A204.1 (cell line): ENCODE measurements around the gene TAF8.
A peak's percentile ranks its signal among the peaks of the same experiment; 100 is the strongest.
"Not testable (repeated sequence)": the region's sequence is repeated elsewhere in the genome, so short reads cannot be mapped to it uniquely, and the experiment has no call there.

Source experiments
- FAIRE-seq: peaks from 2 replicates; lab custom pipeline; 2012; peaks lifted over from hg19 to GRCh38; lab: Jason Lieb, UNC

Gene TAF8

GRCh38 chr6:42050297-42051267, at the start of gene TAF8:
Gene TAF8, plus strand, starts transcription at chr6:42050524. Its CDS starts 18 bp downstream, at chr6:42050542.
- peak; percentile 74 for FAIRE-seq

- no peak for FAIRE-seq
Measured at GRCh38 chr6:42001506-42001905, 48.8 kb upstream of the TAF8 start.

- FAIRE-seq = not testable (repeated sequence)
Measured at GRCh38 chr6:42003658-42004057, 46.7 kb upstream of the TAF8 start.

GRCh38 chr6:42007286-42008137, 42.8 kb upstream of the TAF8 start:
- FAIRE-seq = no peak

GRCh38 chr6:42008138-42008528, 42.2 kb upstream of the TAF8 start:
- not testable (repeated sequence) for FAIRE-seq

GRCh38 chr6:42009844-42010184, 40.5 kb upstream of the TAF8 start:
- FAIRE-seq = no peak

- FAIRE-seq = no peak
Measured at GRCh38 chr6:42010185-42010891, 40.0 kb upstream of the TAF8 start.

GRCh38 chr6:42010909-42011308, 39.4 kb upstream of the TAF8 start:
- FAIRE-seq = no peak

GRCh38 chr6:42012501-42013133, 37.7 kb upstream of the TAF8 start:
- no peak for FAIRE-seq

GRCh38 chr6:42013134-42013516, 37.2 kb upstream of the TAF8 start:
- no peak for FAIRE-seq

- FAIRE-seq = no peak
Measured at GRCh38 chr6:42017021-42017643, 33.2 kb upstream of the TAF8 start.

- no peak for FAIRE-seq
Measured at GRCh38 chr6:42020967-42021366, 29.4 kb upstream of the TAF8 start.

- FAIRE-seq = no peak
Measured at GRCh38 chr6:42021847-42022754, 28.2 kb upstream of the TAF8 start.

GRCh38 chr6:42022755-42023384, 27.5 kb upstream of the TAF8 start:
- FAIRE-seq = no peak

- no peak for FAIRE-seq
Measured at GRCh38 chr6:42025066-42025844, 25.1 kb upstream of the TAF8 start.

- no peak for FAIRE-seq
Measured at GRCh38 chr6:42025845-42026243, 24.5 kb upstream of the TAF8 start.

GRCh38 chr6:42026540-42026939, 23.8 kb upstream of the TAF8 start:
- no peak for FAIRE-seq

- no peak for FAIRE-seq
Measured at GRCh38 chr6:42028234-42029061, 21.9 kb upstream of the TAF8 start.
